Large intestine (tissue), 3 donors: ENCODE data around the gene PIH1D1. TPM values are rescaled to one million over a fixed set of nuclear protein-coding genes. Genes with fewer than 3 reads are reported as not detected.
A peak's percentile ranks its signal among the peaks of the same experiment; 100 is the strongest.
"Not testable (repeated sequence)": the region's sequence is repeated elsewhere in the genome, so short reads cannot be mapped to it uniquely, and the experiment has no call there.

Experiments used
- DNase-seq, 2 donors: peaks; one replicate each; pipeline versions ENCODE4 v3.0.0 to v3.0.0-alpha.2; 2013
- H3K27ac ChIP-seq: one replicate; pipeline ENCODE4 v1.5.1; 2013; ENCODE audit warnings: low read length
- H3K27me3 ChIP-seq: 2 replicates; pipeline ENCODE4 v1.6.1; 2013; ENCODE audit warnings: low read length; ENCODE audit not compliant: control insufficient read depth, insufficient read depth
- H3K36me3 ChIP-seq: 2 replicates; pipeline ENCODE4 v1.6.1; 2013; ENCODE audit warnings: low read length; ENCODE audit not compliant: control insufficient read depth, insufficient read depth
- H3K4me1 ChIP-seq: one replicate; pipeline ENCODE4 v1.6.1; 2013; ENCODE audit warnings: low read length; ENCODE audit not compliant: control insufficient read depth, insufficient read depth
- H3K4me3 ChIP-seq: one replicate; pipeline ENCODE4 v1.5.1; 2013; ENCODE audit warnings: low read length
- H3K9me3 ChIP-seq: one replicate; pipeline ENCODE4 v1.6.1; 2013; ENCODE audit warnings: mild to moderate bottlenecking, low read depth, low read length, moderate library complexity; ENCODE audit not compliant: control insufficient read depth
- WGBS: methylation state at CpG from one replicate; pipeline ENCODE4 v1.1.5; 2013; ENCODE audit warnings: low lambda C conversion rate; ENCODE audit not compliant: insufficient coverage; 5-methylcytosine and 5-hydroxymethylcytosine counted together
- polyA plus RNA-seq: library from polyadenylated mRNA; unstranded; fragments of 120-200 nt; gene quantifications from one replicate; pipeline ENCODE4 v1.2.1, GENCODE V29; 2013

The PIH1D1 gene
- polyA plus RNA-seq, 1 donor, result 80.8 TPM

DNA sequence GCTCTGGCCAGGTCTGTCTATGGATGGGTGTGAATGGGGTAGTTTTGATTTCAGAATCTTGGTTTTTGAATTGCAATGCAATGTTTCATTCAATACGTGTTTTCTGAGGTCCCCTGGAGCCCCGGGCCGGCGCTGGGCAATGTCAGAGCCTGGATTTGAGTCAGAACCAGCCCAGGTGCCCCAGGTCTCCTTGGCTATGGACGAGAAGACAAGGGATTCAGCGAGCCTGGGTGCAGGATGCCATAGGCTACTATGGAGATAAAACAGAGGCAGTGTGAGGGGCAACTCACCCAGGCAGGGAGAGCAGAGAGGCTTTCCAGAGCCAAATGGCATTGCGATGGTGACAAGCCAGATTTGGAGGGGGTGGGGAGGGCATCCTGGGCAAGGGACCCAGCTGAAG, 34.6 kb upstream of the PIH1D1 start:
- Histone ChIP-seq H3K4me1 (peaks cover 24% of the 10 kb centered on the region), H3K36me3 (peaks cover 26% of the 10 kb centered on the region), H3K27me3 (no peaks in the 10 kb centered on the region), H3K27ac (no peak overlapping the region), H3K4me3 (no peak overlapping the region), H3K9me3 (no peaks in the 10 kb centered on the region)
- WGBS, result no CpG with 5 or more reads among the region's 7 CpGs
- no peak for DNase-seq

DNA sequence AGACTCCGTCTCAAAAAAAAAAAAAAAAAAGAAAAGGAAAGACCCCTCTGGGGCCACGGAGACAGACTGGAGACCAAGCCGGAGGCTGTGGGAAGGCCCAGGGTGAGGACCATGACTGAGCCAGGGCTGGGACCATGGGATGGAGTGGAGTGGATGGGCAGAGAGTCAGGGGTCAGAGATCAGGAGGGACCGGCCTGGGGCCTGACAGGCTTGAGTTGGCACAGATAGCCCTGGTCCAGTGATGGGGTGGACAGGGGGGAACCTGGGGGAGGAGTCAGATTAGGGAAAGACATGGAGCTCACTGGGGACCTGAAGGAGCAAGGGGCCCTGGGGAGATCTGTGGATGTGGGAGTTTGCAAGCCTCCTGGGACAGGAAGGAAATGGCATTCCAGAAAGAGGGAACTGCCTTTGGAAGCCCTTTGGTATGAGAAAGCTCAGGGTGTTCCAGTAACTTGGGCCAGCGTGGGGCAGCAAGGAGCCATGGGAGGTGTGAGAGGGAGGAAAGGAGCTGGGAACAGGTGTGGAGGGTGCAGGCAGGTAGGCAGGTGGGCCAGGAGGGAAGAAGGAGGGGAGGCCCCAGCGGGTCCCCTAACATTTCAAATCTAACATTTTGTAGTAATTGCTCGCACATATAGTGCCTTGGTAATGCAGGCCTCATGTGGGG, 29.5 kb upstream of the PIH1D1 start:
- no CpG with 5 or more reads among the region's 7 CpGs for WGBS
- DNase-seq, result no peak
- Histone ChIP-seq H3K4me1 (no peaks in the 10 kb centered on the region), H3K27me3 (no peaks in the 10 kb centered on the region), H3K4me3 (no peak overlapping the region), H3K36me3 (peaks cover 2% of the 10 kb centered on the region), H3K9me3 (no peaks in the 10 kb centered on the region), H3K27ac (no peak overlapping the region)

DNA sequence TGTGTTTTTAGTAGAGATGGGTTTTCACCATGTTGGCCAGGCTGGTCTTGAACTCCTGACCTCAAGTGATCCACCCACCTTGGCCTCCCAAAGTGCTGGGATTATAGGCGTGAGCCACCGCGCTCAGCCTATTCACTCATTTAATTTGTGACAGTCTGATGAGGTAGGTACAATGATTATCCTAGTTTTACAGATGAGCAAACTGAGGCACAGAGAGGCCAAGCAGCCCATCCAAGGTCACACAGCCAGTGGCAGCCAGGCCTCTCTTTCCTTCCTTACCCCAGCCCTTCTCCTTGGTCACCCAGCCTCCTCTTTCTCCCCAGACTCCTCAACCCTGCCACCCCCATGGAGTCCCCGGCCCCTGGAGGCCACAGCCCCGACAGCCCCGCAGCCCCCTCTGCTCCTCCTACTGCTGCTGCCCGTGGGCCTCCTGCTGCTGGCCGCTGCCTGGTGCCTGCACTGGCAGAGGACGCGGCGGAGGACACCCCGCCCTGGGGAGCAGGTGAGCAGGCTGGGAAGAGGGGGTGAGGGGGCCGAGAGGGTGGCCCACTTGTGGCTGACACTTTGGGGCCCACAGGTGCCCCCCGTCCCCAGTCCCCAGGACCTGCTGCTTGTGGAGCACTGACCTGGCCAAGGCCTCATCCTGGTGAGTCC, 28.5 kb upstream of the PIH1D1 start:
- Histone ChIP-seq H3K27me3 (no peaks in the 10 kb centered on the region), H3K4me1 (no peaks in the 10 kb centered on the region), H3K27ac (no peak overlapping the region), H3K4me3 (no peak overlapping the region), H3K9me3 (no peaks in the 10 kb centered on the region), H3K36me3 (peaks cover 2% of the 10 kb centered on the region)
- no CpG with 5 or more reads among the region's 14 CpGs for WGBS
- no peak for DNase-seq

DNA sequence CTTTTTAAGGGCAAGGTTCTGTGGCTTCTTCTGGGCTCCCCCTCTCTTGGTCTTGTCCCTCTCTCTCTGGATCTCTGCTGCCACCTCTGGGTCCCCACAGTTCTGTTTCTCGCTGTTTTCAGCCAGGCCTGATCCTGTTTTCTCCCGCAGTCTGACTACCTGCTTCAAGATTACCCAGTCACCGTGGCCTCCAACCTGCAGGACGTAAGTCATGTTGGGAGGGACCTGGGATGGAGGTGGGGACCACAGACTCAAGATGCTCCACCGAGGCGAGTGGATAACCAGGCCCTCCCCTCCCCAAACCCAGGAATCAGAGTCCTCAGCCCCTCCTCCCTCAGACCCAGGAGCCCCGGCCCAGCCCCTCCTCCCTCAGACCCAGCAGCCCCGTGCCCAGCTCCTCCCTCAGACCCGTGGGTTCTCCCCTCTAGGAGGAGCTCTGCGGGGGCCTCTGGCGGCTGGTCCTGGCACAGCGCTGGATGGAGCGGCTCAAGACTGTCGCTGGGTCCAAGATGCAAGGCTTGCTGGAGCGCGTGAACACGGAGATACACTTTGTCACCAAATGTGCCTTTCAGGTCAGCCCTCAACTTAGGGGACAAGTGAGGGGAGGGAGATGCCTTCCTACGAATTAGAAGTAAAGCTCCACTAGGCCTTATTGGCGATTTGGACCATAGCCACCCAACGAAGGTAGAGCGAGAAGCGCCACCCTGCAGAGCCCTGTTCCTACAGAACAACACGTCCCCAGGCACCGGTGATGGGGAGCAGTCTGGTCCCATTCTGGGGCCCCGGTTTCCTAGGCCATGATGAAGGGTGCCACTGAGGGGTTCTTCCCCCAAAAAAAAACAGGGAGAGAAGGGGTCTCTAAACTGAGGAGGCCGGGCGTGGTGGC, 24.6 kb upstream of the PIH1D1 start:
- Histone ChIP-seq H3K27me3 (no peaks in the 10 kb centered on the region), H3K4me1 (peaks cover 11% of the 10 kb centered on the region), H3K9me3 (no peaks in the 10 kb centered on the region), H3K36me3 (peaks cover 2% of the 10 kb centered on the region), H3K27ac (no peak overlapping the region), H3K4me3 (no peak overlapping the region)
- DNase-seq, result peak in 1 of 2 donors; percentile 71
- no CpG with 5 or more reads among the region's 27 CpGs for WGBS

DNA sequence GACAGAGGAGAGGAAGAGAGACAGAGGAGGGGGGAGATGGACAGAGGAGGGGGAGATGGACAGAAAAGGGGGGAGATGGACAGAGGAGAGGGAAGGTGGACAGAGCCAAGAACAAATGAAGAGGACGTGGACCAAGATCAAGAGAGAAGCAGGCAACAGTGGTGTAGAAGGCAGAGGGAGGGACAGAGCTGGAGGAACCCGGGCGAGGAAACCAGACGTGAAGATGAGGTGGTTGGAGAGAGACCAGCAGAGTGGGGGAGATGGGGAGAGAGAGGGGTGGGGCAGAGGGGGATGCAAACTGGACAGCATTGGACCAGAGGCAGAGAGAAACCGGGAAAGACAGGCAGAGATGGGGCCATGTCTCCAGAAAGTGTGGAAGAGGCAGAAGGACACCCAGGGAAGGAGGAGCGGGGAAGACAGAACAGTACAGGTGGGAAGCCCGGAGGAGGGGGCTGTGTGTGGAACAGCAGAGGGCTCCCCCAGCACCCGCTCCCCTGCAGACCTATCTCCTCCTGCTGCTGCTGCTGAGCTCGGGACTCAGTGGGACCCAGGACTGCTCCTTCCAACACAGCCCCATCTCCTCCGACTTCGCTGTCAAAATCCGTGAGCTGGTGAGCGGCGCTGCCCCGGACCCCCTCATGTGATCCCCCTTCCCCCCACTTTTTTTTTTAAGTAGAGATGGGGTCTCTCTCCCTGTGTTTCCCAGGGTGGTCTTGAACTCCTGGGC, 23.7 kb upstream of the PIH1D1 start:
- WGBS, result 42% methylated on average over 2 of the region's 15 CpGs
- Histone ChIP-seq H3K27me3 (no peaks in the 10 kb centered on the region), H3K4me3 (no peak overlapping the region), H3K4me1 (peaks cover 11% of the 10 kb centered on the region), H3K36me3 (no peaks in the 10 kb centered on the region), H3K9me3 (no peaks in the 10 kb centered on the region), H3K27ac (no peak overlapping the region)
- no peak for DNase-seq

DNA sequence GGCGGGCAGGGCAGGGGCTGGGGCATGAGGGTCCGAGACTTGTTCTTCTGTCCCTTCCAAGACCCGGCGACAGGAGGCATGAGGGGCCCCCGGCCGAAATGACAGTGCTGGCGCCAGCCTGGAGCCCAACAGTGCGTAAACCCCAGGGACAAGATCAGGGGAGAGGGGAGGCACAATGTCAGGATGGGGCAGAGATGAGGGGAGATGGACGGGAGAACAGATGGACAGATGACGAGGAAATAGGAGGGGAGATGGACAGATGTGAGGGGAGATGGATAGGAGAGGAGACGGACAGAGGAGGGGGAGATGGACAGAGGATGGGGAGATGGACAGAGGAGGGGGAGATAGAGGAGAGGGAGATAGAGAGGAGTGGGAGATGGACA, 22.9 kb upstream of the PIH1D1 start:
- DNase-seq, result no peak
- WGBS, result 17% methylated on average over 3 of the region's 11 CpGs
- H3K27ac ChIP-seq, result peak overlapping the region; percentile 6

DNA sequence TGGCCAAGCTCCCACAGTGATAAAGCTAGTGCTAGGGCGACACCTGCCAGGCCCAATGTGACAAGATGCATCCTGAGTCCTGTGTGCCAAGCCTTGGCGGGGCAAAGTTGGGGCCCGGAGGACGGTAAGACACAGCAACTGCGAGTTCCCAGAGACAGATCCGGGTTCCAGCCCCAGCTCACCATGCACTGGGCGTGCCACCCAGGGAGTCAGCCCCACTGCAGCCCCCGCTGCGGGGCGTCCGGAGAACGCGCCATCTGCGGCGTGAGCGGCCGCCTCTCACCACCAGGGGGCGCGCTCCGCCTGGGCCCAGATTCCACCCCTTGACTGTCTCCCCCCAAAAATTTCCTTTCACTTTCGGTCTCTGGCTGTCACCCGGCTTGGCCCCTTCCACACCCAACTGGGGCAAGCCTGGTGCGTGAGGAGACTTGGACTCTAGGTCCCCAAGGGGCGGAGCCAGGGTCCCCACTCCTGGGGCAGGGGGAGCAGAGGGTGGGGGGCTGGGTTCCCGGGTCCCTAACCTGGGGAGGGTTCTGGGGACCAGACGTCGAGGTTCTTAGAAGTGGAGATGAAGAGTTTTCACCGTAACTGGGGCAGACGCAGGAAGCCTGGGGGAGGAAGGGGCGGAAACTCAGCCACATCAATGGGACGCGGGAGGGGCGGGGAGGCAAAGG, 22.4 kb upstream of the PIH1D1 start, which contains the start of gene FLT3LG:
Gene FLT3LG, plus strand, starts transcription at position 348 of the 674 bp plus-strand sequence. CDS start 425 bp downstream, outside the sequence.
- H3K4me3 ChIP-seq, result peak within 1 kb of the TSS; percentile 56
- H3K27me3 ChIP-seq, result no peaks in the 10 kb centered on the region
- 0% methylated on average over 2 of the region's 33 CpGs for WGBS
- peak; percentile 85 to 86 for DNase-seq
- no peaks in the 10 kb centered on the region for H3K9me3 ChIP-seq
- H3K4me1 ChIP-seq, result peaks cover 11% of the 10 kb centered on the region
- H3K36me3 ChIP-seq, result peaks cover 8% of the 10 kb centered on the region
- peak within 1 kb of the TSS; percentile 6 for H3K27ac ChIP-seq

More for the DNA sequence above, 22.9 kb upstream of the PIH1D1 start:
- peaks cover 11% of the 10 kb centered on the region for H3K4me1 ChIP-seq
- no peaks in the 10 kb centered on the region for H3K27me3 ChIP-seq
- H3K36me3 ChIP-seq, result peaks cover 6% of the 10 kb centered on the region
- H3K4me3 ChIP-seq, result peak overlapping the region; percentile 56
- H3K9me3 ChIP-seq, result no peaks in the 10 kb centered on the region

DNA sequence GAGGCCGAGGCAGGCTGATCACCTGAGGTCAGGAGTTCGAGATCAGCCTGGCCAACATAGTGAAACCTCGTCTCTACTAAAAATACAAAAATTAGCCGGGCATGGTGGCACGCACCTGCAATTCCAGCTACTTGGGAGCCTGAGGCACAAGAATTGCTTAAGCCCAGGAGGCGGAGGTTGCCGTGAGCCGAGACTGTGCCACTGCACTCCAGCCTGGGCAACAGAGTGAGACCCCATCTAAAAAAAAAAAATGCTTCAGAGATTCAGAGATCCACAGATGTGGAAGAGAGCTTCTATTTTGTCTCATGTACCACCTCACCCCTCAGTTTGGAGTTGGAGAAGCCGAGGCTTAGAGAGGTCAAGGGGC, 21.9 kb upstream of the PIH1D1 start:
- not testable (repeated sequence) for H3K9me3 ChIP-seq, DNase-seq, H3K27me3 ChIP-seq, H3K27ac ChIP-seq
- H3K4me1 ChIP-seq, result peaks cover 14% of the 10 kb centered on the region
- no CpG with 5 or more reads among the region's 9 CpGs for WGBS
- H3K36me3 ChIP-seq, result peaks cover 13% of the 10 kb centered on the region
- H3K4me3 ChIP-seq, result peak overlapping the region; percentile 56

DNA sequence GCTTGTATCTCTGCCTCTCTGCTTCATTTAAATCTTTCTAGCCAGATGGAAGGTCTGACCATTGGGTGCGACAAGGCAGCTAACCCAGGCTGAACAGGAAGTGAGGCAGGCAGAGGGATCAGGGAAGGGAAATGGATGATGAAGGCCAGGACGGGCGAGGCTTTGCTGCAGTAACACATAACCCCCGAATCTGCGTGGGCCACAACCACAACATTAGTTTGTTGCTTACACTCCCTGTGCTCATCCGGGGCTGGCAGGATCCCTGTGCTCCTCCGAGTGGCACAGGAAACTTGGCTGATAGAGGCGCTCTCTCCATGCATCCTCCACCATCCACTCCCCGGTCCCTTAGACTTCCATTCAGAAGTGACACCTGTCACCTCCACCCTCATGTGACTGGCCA, 21.3 kb upstream of the PIH1D1 start:
- DNase-seq, result no peak
- Histone ChIP-seq H3K9me3 (no peaks in the 10 kb centered on the region), H3K36me3 (peaks cover 17% of the 10 kb centered on the region), H3K27me3 (no peaks in the 10 kb centered on the region), H3K27ac (no peak overlapping the region), H3K4me1 (peaks cover 14% of the 10 kb centered on the region), H3K4me3 (no peak overlapping the region)
- whole genome bisulfite sequencing, result 67% methylated on average over 1 of the region's 9 CpGs
